A549 (cell line): ENCODE results near the gene PIGS.

Experiments
- CHD2 ChIP-seq: fragments of 150-350 bp; IDR thresholded peaks from 2 replicates; pipeline ENCODE4 v1.6.1; 2014; ENCODE audit warnings: low read length; ENCODE audit not compliant: partially characterized antibody
- CTCF ChIP-seq: fragments of >200 bp; sonication (Bioruptor Twin); formaldehyde crosslinking; IDR thresholded peaks from 3 replicates; pipeline ENCODE4 v1.5.1; 2016
- EP300 ChIP-seq, 2 experiments: fragments of >200 bp; sonication (Bioruptor Twin); formaldehyde crosslinking; IDR thresholded peaks; 2 replicates in 1 of 2; 3 replicates in 1 of 2; pipeline ENCODE4 v1.6.1; 2016 to 2017
- FOSL2 ChIP-seq, 2 experiments: fragments of 450-650 bp in 1 of 2; fragments of >200 bp in 1 of 2; sonication (Bioruptor Twin) in 1 of 2; formaldehyde crosslinking; IDR thresholded peaks; 2 replicates each; pipeline versions ENCODE4 v1.5.0 to v1.6.1; 2016 to 2020; ENCODE audit warnings: mild to moderate bottlenecking in 1 of 2, moderate library complexity in 1 of 2
- HOXA7 ChIP-seq: fragments of 250-450 bp; sonication (Bioruptor Pico); IDR thresholded peaks from 2 replicates; pipeline ENCODE4 v1.5.0; 2020; ENCODE audit warnings: mild to moderate bottlenecking, moderate library complexity
- MAFK ChIP-seq: fragments of 450-650 bp; IDR thresholded peaks from 2 replicates; pipeline ENCODE4 v1.6.1; 2014; ENCODE audit not compliant: partially characterized antibody
- NFE2L2 ChIP-seq: fragments of 150-350 bp; conservative IDR thresholded peaks from 2 replicates; pipeline ENCODE4 v1.6.1; 2014; ENCODE audit warnings: low read length
- POLR2A ChIP-seq: IDR thresholded peaks from 2 replicates; pipeline ENCODE4 v1.6.1; 2012; ENCODE audit warnings: mild to moderate bottlenecking, low read length
- RFX5 ChIP-seq: fragments of 450-650 bp; IDR thresholded peaks from 2 replicates; pipeline ENCODE4 v1.7.1; 2014; ENCODE audit warnings: antibody characterized with exemption, mild to moderate bottlenecking, moderate library complexity
- RNF2 ChIP-seq: fragments of 200-600 bp; sonication (generic); IDR thresholded peaks from 2 replicates; pipeline ENCODE4 v1.6.1; 2016; ENCODE audit warnings: low read depth, mild to moderate bottlenecking, antibody characterized with exemption, moderate library complexity, borderline replicate concordance
- ZC3H11A ChIP-seq: fragments of 450-650 bp; IDR thresholded peaks from 2 replicates; pipeline ENCODE4 v1.6.1; 2014; ENCODE audit warnings: antibody characterized with exemption, mild to moderate bottlenecking
- TF ChIP-seq, protein P1 (sequence below): fragments of 250-450 bp; sonication (Bioruptor Pico); IDR thresholded peaks from 2 replicates; pipeline ENCODE4 v1.5.0; 2021; ENCODE audit warnings: mild to moderate bottlenecking, moderate library complexity, borderline replicate concordance

DNA sequence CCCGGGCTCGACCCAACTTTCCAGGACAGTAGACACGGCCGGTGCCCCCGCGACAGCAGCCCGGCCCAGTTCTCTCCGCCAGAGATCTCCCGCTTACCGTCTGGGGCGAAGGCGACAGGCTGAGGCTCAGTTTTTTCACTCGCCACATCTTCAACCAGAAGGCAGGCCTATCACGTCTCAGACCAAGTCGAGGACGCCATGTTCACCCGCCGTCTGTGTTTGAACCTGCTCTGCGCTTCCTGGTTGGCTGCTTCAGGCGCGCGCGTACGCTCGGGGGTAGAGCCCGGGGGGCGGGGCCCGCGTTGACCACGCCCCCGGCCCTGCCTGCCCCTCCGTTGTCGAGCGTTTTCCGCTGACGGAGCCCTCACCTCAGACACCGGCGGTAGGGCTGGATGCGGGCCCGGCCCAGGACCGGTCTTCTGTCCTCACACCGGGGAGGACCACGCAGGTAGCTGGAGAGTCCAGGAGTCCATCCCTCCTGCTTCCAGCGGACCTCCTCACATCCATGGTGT, 27.5 kb upstream of the PIGS start, which contains the start of gene SPAG5:
- TF ChIP-seq RFX5 = no peak
- TF ChIP-seq POLR2A = peak; percentile 83
- TF ChIP-seq CTCF = no peak
- TF ChIP-seq CHD2 = no peak
- no peak for TF ChIP-seq ZC3H11A
- no peak for TF ChIP-seq EP300 (IDR thresholded peaks at IDR 0.05)
- TF ChIP-seq MAFK = peak; percentile 50
- TF ChIP-seq FOSL2 (IDR thresholded peaks at IDR 0.05) = no peak
- no peak for TF ChIP-seq FOSL2 (CRISPR knock-in tag; IDR thresholded peaks at IDR 0.05)
- TF ChIP-seq HOXA7 = no peak
- TF ChIP-seq, protein P1, sequence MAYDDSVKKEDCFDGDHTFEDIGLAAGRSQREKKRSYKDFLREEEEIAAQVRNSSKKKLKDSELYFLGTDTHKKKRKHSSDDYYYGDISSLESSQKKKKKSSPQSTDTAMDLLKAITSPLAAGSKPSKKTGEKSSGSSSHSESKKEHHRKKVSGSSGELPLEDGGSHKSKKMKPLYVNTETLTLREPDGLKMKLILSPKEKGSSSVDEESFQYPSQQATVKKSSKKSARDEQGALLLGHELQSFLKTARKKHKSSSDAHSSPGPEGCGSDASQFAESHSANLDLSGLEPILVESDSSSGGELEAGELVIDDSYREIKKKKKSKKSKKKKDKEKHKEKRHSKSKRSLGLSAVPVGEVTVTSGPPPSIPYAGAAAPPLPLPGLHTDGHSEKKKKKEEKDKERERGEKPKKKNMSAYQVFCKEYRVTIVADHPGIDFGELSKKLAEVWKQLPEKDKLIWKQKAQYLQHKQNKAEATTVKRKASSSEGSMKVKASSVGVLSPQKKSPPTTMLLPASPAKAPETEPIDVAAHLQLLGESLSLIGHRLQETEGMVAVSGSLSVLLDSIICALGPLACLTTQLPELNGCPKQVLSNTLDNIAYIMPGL = no peak
- no peak for TF ChIP-seq RNF2
- TF ChIP-seq NFE2L2 = no peak
